GM12875 (cell line): Measurements from ENCODE around the gene DCUN1D3.

ENCODE experiments used
- H3K4me3 ChIP-seq: one replicate; pipeline ENCODE4 v1.5.1; 2011; ENCODE audit warnings: low read depth, low read length, control low read depth
- TF ChIP-seq, protein P1 (sequence below): IDR thresholded peaks from 2 replicates; pipeline ENCODE4 v1.5.1; 2011; ENCODE audit warnings: low read depth, mild to moderate bottlenecking, control low read depth, inconsistent platforms, low read length, moderate library complexity, borderline replicate concordance; ENCODE audit not compliant: insufficient read depth

DCUN1D3 gene

DNA sequence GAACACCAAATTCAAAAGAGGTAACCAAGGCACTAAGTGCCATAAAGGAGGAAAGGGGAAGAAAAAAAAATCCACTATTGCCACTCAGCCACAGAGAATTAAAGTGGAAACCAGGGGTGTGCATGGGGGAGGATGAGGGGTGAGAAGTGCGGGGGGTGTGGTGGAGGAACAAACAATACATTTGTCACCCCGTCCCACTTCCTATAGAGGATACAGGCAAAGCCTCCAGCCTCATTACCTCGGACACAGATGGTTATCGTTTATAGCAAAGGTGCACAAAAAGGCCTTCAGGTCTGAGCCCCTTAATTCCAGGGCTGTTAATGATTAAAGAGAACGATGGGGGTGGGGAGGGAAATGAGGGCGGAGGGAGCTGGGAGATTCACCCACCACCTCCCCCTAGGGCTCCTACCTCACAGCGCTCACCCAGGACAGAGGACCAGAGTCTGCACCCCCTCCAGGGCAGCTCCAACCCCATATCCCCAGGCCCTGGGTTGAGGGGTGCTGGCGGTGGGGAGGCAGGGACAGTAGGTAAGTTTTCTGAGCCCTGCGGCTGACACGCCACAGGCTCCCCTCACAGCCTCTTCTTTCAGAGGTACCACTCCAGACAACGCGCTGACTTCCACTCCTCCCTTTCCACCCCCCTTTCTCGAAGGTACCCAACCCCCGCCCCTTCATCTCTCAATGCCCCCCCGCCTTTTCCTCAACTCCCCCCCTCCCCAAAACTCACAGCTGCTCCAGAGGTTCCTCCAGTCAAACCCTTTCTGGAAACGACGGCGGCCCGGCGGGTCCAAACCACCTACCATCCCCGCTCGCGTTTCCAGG is 470 bp downstream of the DCUN1D3 start:
- peak overlapping the region; percentile 69 for H3K4me3 ChIP-seq
- TF ChIP-seq, protein P1, sequence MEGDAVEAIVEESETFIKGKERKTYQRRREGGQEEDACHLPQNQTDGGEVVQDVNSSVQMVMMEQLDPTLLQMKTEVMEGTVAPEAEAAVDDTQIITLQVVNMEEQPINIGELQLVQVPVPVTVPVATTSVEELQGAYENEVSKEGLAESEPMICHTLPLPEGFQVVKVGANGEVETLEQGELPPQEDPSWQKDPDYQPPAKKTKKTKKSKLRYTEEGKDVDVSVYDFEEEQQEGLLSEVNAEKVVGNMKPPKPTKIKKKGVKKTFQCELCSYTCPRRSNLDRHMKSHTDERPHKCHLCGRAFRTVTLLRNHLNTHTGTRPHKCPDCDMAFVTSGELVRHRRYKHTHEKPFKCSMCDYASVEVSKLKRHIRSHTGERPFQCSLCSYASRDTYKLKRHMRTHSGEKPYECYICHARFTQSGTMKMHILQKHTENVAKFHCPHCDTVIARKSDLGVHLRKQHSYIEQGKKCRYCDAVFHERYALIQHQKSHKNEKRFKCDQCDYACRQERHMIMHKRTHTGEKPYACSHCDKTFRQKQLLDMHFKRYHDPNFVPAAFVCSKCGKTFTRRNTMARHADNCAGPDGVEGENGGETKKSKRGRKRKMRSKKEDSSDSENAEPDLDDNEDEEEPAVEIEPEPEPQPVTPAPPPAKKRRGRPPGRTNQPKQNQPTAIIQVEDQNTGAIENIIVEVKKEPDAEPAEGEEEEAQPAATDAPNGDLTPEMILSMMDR = no peak

DNA sequence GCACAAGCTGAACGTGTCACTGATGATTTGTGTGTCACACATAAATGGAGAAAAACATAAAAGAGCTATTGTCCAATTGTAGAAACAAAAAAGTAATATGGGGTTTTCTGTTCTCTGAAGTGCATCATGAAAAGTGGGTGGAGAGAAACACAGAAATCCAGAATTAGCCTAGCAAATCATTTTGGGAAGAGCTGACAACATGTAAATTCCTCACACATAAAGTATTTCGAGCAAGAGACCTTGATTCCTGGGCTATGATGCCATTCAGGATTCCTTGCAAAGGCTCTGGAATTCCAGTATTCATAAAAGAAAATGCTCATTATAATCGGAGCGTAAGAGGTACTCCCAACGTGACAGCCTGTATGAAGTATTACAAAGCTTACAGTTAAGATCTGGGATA is 1.1 kb downstream of the DCUN1D3 start:
- H3K4me3 ChIP-seq = no peak overlapping the region
- TF ChIP-seq, protein P1 = no peak

DNA sequence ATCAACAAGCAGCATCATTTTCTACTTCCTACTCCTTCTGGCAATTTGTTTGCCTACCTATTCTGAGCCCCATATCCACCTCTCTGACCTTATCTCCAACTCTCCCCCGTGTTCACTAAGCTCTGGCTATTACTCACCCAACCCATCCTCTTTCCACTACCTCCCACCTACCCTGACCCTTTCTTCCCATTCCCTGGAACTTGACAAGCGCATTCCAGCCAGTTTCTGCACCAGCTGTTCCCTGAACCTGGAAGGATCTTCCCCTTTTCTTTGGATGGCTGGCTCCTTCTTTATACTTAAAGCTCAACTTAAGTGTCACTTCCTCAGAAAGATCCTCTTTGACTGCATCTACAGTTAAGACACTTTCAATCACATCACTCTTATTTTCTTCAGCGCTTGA is 2.2 kb downstream of the DCUN1D3 start:
- TF ChIP-seq, protein P1 = no peak
- no peak overlapping the region for H3K4me3 ChIP-seq

DNA sequence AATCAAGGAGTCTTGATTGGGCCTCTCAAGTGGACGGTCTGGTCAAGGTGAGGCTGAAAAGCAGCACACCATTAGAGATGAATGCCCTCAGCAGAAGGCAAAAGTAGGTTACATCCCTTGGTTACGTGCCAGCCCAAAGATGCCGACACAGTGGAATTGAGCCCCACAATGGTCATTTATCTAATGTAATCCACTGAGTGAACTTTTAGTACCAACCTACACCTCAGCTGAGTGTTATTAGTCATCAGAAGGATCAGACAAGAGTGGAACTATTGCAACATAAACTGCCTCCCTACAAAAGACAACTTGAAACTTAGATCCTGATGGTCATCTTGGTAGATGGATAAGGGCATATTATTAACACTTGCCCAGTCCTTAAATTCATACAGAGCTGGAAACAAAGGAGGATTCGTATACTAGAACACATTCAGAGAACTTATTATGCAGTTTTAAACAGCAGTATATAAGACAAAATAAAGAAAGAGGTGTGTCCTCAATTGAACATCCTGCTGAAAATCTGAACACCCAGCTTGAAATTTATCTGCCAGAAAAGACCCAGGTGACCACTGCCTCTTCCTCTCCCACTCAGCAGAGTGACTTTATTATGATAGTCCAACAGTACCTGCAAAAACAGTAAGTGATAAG is 2.8 kb downstream of the DCUN1D3 start:
- TF ChIP-seq, protein P1 = no peak
- H3K4me3 ChIP-seq = no peak overlapping the region

DNA sequence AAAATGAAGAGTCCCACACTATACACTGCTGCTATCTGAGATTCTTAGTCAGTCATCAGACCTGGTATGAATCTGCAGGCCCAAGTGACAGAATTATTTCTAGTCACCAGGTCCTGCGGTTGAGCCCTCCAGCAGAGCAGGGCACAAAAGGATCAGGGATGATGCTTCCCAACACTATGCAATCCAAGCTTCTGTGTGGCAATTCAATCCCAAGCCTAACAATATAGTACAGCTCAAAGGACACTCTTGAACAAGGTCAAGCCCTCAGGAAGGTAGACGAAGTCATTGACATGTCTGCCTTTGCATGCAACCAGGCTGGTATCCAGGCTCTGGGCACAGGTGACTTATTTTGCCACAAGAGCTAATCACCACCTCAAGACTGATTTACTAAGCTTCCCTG is 5.8 kb downstream of the DCUN1D3 start:
- no peak overlapping the region for H3K4me3 ChIP-seq
- TF ChIP-seq, protein P1 = no peak

DNA sequence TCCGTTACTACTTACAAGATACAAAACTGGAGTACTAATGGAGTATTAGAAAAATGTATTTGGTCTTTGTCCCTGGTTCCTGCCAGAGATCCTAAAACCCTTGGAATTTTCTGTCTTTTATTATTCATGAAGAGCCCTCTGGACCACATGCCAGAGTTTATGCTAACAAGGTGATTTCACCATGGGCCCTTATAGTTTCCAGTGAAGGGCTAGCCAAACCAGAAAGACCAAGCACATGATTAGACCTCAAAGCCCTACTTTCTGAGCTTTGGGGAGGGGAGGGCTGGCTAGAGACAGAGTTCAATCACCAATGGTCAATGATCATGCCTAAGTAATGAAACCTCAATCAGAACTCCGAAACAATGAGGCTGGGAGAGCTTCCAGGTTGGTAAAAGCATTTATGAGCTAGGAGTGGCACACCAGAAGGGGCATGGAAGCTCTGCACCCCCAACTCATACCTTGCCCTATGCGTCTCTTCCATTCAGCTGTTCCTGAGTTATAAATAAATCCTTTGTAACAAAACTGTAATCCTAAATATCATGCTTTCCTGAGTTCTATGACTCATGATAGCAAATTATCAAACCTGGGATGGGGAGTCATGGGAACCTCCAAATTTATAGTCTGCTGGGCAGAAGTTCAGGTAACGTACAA is 10.4 kb downstream of the DCUN1D3 start:
- no peak overlapping the region for H3K4me3 ChIP-seq
- TF ChIP-seq, protein P1 = no peak

DNA sequence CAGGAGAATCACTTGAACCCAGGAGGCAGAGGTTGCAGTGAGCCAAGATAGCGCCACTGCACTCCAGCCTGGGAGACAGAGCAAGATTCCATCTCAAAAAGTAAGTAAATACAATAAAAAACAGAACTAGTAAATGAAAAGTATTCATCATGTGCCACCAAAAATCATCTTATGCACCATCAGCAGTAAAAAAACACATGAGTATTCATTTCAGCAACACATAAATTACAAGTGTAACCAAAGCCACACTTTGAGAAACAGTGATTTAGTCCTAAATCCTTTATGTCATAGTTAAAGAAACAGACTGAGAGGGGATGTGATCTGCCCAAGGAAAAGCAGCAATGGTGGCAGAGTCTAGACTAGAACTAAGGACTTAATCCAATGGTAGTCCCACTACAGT is 13.0 kb downstream of the DCUN1D3 start:
- no peak overlapping the region for H3K4me3 ChIP-seq
- TF ChIP-seq, protein P1 = no peak
